Naive B cell (primary cell): Measurements from ENCODE around the gene UPF1. TPM values are rescaled to one million over a fixed set of nuclear protein-coding genes. Genes with fewer than 3 reads are reported as not detected.
A peak's percentile ranks its signal among the peaks of the same experiment; 100 is the strongest.

ENCODE experiments used
- ATAC-seq, 2 donors: fragments of 150-1000 bp; cut with Tn5 transposase; 2 replicates each; pipeline ENCODE4 v1.10.0; 2021; ENCODE audit warnings: low read depth in 2 of 2, mild to moderate bottlenecking in 2 of 2, moderate library complexity in 2 of 2
- DNase-seq: peaks from one replicate; pipeline ENCODE4 v3.0.0; 2022
- H3K27ac Mint-ChIP-seq, 6 donors: one replicate each; pipeline ENCODE4 v1.8.0; 2020 to 2022; ENCODE audit warnings: mild to moderate bottlenecking in 6 of 6, mixed read lengths in 6 of 6, moderate library complexity in 5 of 6, inconsistent platforms in 2 of 6
- H3K27me3 Mint-ChIP-seq, 3 donors: one replicate each; pipeline ENCODE4 v1.8.0; 2021 to 2022; ENCODE audit warnings: mixed read lengths in 3 of 3, mild to moderate bottlenecking in 1 of 3
- H3K36me3 Mint-ChIP-seq, 2 donors: one replicate each; pipeline ENCODE4 v1.8.0; 2020 to 2022; ENCODE audit warnings: mixed read lengths in 2 of 2, inconsistent platforms in 1 of 2, mild to moderate bottlenecking in 1 of 2
- H3K4me1 Mint-ChIP-seq, 3 donors: one replicate each; pipeline ENCODE4 v1.8.0; 2020 to 2022; ENCODE audit warnings: mixed read lengths in 3 of 3, inconsistent platforms in 1 of 3, mild to moderate bottlenecking in 1 of 3, moderate library complexity in 1 of 3
- H3K4me3 Mint-ChIP-seq, 8 donors: one replicate each; pipeline ENCODE4 v1.8.0; 2020 to 2022; ENCODE audit warnings: mild to moderate bottlenecking in 8 of 8, mixed read lengths in 8 of 8, moderate library complexity in 8 of 8, inconsistent platforms in 2 of 8
- H3K9me3 Mint-ChIP-seq, 7 donors: one replicate each; pipeline ENCODE4 v1.8.0; 2020 to 2022; ENCODE audit warnings: mixed read lengths in 7 of 7, mild to moderate bottlenecking in 5 of 7, inconsistent platforms in 2 of 7, moderate library complexity in 1 of 7
- polyA plus RNA-seq, 6 donors: library from polyadenylated mRNA; unstranded; fragments of 300-500 nt; fragmentation: Illumina TruSeq; gene quantifications; one replicate each; pipeline ENCODE4 v1.2.3, GENCODE V29; 2021; ENCODE audit warnings: low read depth in 6 of 6

Gene UPF1
- polyA plus RNA-seq, 6 donors from 2014 or later = 2.2 to 21.3 (median 10.0) TPM

DNA sequence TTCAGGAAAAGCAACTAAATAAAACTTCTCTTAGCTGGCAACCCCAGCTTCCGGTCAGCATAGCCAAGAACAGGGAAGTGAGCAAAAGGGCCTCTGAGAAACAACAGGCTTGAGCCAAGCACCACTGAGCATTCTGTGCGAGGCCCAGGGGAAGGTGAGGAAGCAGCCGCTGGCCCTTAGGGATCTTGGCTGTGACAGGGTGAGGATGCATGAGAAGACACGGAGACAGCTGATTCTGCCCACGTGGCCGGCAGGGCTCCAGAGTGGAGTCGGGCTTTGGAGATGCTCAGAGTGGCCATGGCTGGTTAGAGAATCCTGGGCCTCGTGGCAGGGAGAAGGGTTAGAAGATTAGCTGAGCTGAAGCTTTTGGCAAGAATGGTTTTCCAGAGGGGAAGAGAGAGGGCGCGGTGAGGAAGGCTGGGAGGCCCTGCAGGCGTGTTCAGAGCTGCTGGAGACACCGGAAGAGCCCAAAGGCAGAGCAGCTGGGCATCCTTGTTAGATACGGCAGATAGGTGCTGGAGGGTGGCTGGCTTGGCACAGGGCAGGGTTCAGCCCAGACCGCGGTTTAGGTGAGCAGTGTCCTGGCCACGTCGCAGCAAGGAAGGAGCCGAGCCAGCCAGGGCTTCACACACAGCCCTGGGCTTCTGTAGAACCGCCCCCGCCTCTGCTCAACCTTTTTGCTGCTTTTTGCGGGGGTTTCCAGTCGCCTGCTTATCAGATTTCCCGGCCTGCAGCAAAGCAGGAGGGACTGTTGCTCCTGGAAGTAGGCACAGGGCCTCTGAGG is 17.3 kb downstream of the UPF1 start:
- Mint-ChIP-seq H3K27me3 (no peaks in the 10 kb centered on the region), H3K4me3 (peak overlapping the region in 3 of 8 donors; percentile 48 to 62 (median 53)), H3K9me3 (no peaks in the 10 kb centered on the region), H3K36me3 (peaks cover 0 to 6% of the 10 kb centered on the region in 2 donors), H3K4me1 (peaks cover 38 to 57% (median 52%) of the 10 kb centered on the region in 3 donors), H3K27ac (peak overlapping the region in 4 of 6 donors; percentile 54 to 85 (median 75))
- peak in 1 of 2 donors; percentile 27 for ATAC-seq
- DNase-seq = no peak

DNA sequence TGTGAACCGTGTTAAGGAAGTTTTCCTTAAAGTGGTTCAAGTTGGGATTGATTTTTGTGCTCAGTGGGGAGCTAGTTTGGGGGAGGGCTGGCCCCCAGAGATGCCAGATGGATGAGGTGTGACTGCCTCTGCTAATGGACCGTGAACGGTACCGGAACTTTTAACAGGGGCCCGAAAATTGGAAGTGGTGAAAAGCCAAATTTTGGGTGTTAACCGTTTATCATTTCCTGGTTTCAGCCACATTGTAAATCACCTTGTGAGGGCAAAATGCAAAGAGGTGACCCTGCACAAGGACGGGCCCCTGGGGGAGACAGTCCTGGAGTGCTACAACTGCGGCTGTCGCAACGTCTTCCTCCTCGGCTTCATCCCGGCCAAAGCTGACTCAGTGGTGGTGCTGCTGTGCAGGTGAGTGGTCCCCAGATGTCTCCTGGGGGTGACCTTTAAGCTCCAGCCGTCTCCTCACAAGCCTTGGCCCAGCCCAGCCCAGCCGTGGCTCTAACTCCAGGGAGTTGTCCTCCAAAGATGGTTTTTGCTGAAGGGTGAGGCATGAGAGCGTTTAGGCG is 18.2 kb downstream of the UPF1 start:
- ATAC-seq (no peak), DNase-seq (no peak)
- Mint-ChIP-seq H3K4me1 (peaks cover 37 to 48% (median 46%) of the 10 kb centered on the region in 3 donors), H3K9me3 (no peaks in the 10 kb centered on the region), H3K27ac (peak overlapping the region in 4 of 6 donors; percentile 12 to 83 (median 75)), H3K4me3 (peak overlapping the region in 2 of 8 donors; percentile 48 to 62), H3K36me3 (peaks cover 0 to 6% of the 10 kb centered on the region in 2 donors), H3K27me3 (no peaks in the 10 kb centered on the region)

DNA sequence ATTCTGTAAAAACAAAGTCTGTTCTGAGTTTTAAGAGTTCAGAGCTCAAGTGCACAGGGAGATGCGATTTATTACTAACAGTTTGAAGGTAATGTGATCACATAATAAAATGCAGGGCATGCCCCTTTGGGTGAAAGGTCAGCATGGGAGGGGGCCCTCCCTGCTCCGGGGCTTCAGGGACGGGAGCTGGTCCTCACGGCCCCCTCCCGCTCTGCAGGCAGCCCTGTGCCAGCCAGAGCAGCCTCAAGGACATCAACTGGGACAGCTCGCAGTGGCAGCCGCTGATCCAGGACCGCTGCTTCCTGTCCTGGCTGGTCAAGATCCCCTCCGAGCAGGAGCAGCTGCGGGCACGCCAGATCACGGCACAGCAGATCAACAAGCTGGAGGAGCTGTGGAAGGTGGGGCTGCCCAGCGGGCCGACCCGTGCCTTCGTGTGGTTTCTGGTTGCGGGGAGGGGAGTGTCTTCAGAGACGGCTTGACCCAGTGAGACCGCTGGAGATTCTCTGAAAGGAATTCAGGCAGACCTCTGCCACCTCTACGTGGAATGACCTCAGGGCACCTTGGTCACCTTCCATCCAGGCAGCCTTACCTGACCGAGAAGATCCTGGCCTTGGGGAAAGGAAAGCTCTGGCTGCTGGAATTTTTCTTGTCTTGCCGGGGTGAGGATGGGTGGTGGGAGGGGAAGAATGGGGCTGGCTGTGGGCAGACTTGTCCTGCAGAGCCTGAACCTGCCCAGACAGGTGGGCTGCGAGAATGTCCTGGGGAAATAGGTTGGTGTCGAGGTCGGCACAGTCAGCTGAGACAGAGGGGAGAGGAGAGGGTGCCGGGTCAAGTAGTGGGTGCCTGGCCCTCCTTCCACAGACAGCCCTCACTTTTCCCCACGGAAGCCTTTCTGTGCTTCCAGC is 19.0 kb downstream of the UPF1 start:
- Mint-ChIP-seq H3K36me3 (peaks cover 0 to 10% of the 10 kb centered on the region in 2 donors), H3K27me3 (no peaks in the 10 kb centered on the region), H3K4me3 (no peak overlapping the region), H3K4me1 (peaks cover 32 to 40% (median 39%) of the 10 kb centered on the region in 3 donors), H3K27ac (peak overlapping the region in 2 of 6 donors; percentile 30 to 81), H3K9me3 (no peaks in the 10 kb centered on the region)
- no peak for DNase-seq
- ATAC-seq = no peak

DNA sequence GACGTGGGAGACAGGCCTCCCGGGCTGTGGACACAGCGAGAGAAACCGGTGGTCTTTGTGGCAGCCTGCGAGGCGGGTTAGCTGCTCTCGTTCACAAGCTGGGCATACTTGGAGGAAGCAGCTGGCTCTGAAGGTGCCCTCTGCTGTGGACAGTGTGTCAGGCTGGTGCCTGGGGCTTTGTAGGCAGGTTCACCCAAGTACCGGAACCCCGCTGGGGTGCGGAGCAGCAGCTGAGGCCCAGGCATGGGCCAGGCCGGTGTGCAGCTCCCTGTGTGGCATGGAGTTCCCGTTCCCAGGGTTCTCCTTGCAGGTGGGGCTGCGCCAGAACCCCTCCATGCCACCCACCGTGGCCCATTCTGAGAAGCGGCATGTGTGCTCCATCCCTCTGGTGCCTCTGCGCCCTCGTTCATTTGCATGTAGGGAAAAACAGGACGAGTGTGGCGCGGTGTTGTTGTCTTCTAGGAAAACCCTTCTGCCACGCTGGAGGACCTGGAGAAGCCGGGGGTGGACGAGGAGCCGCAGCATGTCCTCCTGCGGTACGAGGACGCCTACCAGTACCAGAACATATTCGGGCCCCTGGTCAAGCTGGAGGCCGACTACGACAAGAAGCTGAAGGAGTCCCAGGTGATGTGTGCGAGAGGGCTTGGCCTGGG is 20.0 kb downstream of the UPF1 start:
- no peak overlapping the region for H3K4me3 Mint-ChIP-seq
- ATAC-seq (no peak), DNase-seq (no peak)
- H3K4me1 Mint-ChIP-seq = peaks cover 26 to 31% (median 29%) of the 10 kb centered on the region in 3 donors
- no peak overlapping the region for H3K27ac Mint-ChIP-seq
- H3K36me3 Mint-ChIP-seq = peaks cover 0 to 10% of the 10 kb centered on the region in 2 donors
- H3K27me3 Mint-ChIP-seq = no peaks in the 10 kb centered on the region
- no peaks in the 10 kb centered on the region for H3K9me3 Mint-ChIP-seq

DNA sequence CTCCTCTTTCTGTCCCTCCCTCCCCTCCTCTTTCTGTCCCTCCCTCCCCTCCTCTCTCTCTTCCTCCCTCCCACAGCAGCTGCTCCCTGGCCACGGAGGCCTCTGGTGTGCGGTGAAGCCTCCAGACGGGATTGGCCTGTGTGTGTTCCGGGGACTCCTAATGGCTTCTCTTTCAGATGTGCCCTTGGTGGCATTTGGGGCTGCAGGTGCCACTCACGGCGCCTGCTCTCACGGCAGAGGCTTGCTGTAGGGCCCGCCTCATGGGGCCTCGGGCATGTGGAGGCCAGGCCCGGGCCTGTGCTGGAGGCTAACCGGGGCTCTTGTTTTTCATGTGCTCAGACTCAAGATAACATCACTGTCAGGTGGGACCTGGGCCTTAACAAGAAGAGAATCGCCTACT is 20.9 kb downstream of the UPF1 start:
- peaks cover 0 to 10% of the 10 kb centered on the region in 2 donors for H3K36me3 Mint-ChIP-seq
- H3K9me3 Mint-ChIP-seq = no peaks in the 10 kb centered on the region
- no peaks in the 10 kb centered on the region for H3K27me3 Mint-ChIP-seq
- ATAC-seq (no peak), DNase-seq (no peak)
- H3K27ac Mint-ChIP-seq = no peak overlapping the region
- peaks cover 18 to 23% (median 21%) of the 10 kb centered on the region in 3 donors for H3K4me1 Mint-ChIP-seq
- no peak overlapping the region for H3K4me3 Mint-ChIP-seq

DNA sequence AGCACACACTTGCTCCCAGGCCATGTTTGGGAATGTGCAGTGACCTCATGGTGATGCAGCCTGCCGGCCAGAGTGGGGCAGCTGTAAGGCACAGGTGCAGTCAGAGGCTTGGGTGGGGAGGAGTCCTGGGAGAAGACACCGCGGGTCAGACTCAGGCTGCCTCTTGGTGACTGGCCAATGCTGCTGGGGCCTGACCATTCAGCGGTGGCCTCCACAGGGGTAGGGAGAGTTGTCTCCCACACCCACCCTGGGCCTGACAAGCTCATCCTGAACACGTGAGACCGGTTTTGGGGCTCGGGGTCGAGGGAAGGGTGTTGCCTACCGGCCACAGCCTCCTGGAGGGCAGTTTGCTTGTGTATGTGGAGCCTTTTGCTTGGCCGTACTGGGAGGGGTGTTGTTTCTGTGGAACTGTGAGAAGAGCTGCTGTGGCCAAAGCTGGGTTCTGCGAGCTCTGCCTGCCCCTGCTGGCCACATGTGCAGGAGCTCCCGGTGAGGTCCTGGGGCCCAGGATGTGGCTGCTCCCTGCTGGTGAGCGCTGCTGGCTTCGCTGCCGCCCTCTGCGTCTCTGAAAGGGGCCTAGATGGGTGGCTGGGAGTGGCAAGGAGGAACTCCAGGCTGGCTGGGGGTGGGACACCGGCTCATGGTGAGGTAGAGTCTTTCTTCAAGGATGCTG is 22.1 kb downstream of the UPF1 start:
- peak overlapping the region in 3 of 6 donors; percentile 16 to 85 (median 59) for H3K27ac Mint-ChIP-seq
- DNase-seq (no peak), ATAC-seq (no peak)
- peaks cover 0 to 19% of the 10 kb centered on the region in 2 donors for H3K36me3 Mint-ChIP-seq
- peaks cover 12 to 14% (median 13%) of the 10 kb centered on the region in 3 donors for H3K4me1 Mint-ChIP-seq
- no peak overlapping the region for H3K4me3 Mint-ChIP-seq
- H3K27me3 Mint-ChIP-seq = no peaks in the 10 kb centered on the region
- H3K9me3 Mint-ChIP-seq = no peaks in the 10 kb centered on the region

DNA sequence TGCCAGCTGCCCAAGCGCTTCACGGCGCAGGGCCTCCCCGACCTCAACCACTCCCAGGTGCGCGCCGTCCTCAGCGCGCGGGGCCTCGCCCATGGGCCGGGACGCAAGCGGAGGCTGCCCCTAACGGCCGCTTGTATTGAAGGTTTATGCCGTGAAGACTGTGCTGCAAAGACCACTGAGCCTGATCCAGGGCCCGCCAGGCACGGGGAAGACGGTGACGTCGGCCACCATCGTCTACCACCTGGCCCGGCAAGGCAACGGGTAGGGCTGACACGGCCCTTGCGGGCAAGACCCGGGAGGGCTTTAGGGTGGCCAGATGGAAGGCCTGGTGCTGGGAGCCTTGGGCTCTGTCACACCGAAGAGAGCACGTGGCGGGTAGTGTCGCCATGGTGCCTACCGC is 23.2 kb downstream of the UPF1 start:
- H3K27ac Mint-ChIP-seq = no peak overlapping the region
- H3K4me1 Mint-ChIP-seq = peaks cover 4% of the 10 kb centered on the region in 3 donors
- H3K36me3 Mint-ChIP-seq = peaks cover 0 to 19% of the 10 kb centered on the region in 2 donors
- no peaks in the 10 kb centered on the region for H3K9me3 Mint-ChIP-seq
- ATAC-seq = no peak
- H3K4me3 Mint-ChIP-seq = no peak overlapping the region
- no peaks in the 10 kb centered on the region for H3K27me3 Mint-ChIP-seq
- no peak for DNase-seq

DNA sequence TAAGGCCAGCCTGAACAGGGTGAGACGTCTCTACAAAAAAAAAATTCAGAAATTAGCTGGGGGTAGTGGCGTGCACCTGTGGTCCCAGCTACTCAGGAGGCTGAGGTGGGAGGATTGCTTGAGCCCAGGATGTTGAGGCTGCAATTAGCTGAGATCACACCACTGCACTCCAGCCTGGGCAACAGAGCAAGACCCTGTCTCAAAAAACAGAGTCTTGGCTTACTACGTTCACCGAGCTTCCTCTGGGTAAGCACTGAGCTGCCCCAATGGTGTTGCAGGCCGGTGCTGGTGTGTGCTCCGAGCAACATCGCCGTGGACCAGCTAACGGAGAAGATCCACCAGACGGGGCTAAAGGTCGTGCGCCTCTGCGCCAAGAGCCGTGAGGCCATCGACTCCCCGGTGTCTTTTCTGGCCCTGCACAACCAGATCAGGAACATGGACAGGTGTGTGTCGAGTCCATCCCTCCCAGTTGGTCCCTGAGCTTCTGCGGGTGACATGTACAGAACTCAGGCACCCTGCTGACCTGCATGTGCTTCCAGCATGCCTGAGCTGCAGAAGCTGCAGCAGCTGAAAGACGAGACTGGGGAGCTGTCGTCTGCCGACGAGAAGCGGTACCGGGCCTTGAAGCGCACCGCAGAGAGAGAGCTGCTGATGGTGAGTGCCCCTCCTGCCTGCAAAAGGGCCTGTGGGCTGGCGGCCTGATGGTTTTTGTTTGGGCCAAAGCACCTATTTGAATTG is 24.1 kb downstream of the UPF1 start:
- H3K4me3 Mint-ChIP-seq = no peak overlapping the region
- H3K27ac Mint-ChIP-seq = no peak overlapping the region
- peaks cover 0 to 19% of the 10 kb centered on the region in 2 donors for H3K36me3 Mint-ChIP-seq
- no peaks in the 10 kb centered on the region for H3K9me3 Mint-ChIP-seq
- H3K4me1 Mint-ChIP-seq = peaks cover 0 to 4% (median 0%) of the 10 kb centered on the region in 3 donors
- H3K27me3 Mint-ChIP-seq = no peaks in the 10 kb centered on the region
- no peak for ATAC-seq
- DNase-seq = no peak

DNA sequence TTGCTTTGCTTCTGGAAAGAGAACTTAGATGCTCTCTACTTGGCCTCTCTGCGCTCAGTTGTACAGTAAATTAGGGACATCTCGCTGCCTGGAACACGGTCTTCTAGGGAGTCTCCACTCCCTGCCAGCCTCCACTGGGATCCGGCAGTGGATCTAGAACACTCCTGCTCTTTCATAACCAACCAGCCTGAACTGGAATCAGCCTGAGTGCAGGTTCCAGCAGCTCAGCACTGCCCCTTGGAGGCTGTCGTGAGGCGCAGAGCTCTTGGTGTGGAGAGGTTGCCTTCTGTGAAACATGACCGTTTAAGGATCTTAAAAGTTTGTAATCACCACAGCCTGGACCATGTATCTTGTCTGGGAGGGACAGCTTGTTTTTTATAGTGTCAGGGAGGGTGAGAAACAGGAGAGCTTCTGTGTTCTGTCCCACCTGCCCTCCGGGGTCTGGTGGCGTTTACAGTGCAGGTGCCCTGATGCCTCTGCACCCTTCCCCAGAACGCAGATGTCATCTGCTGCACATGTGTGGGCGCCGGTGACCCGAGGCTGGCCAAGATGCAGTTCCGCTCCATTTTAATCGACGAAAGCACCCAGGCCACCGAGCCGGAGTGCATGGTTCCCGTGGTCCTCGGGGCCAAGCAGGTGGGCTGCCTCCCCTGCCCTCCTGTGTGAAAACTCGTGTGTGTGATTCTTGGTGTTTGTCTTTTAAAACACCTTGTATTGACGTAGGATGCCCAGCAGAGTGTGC is 24.8 kb downstream of the UPF1 start:
- H3K27ac Mint-ChIP-seq = peak overlapping the region in 1 of 6 donors; percentile 18
- peaks cover 0 to 19% of the 10 kb centered on the region in 2 donors for H3K36me3 Mint-ChIP-seq

DNA sequence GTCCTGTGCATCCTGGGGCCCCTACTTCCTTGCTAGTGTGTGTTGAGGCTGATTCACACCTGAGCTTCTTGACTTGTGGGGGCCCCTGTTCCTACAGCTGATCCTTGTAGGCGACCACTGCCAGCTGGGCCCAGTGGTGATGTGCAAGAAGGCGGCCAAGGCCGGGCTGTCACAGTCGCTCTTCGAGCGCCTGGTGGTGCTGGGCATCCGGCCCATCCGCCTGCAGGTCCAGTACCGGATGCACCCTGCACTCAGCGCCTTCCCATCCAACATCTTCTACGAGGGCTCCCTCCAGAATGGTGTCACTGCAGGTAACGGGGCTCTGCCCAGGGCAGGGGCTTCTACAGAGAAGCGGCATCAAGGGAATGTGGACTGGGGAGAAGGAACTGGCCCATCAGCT is 25.5 kb downstream of the UPF1 start:
- no peaks in the 10 kb centered on the region for H3K9me3 Mint-ChIP-seq
- no peaks in the 10 kb centered on the region for H3K27me3 Mint-ChIP-seq
- no peak overlapping the region for H3K27ac Mint-ChIP-seq
- peaks cover 0 to 23% of the 10 kb centered on the region in 2 donors for H3K36me3 Mint-ChIP-seq
- DNase-seq (no peak), ATAC-seq (no peak)
- H3K4me1 Mint-ChIP-seq = peaks cover 0 to 11% (median under 1%) of the 10 kb centered on the region in 3 donors
- no peak overlapping the region for H3K4me3 Mint-ChIP-seq

More for the DNA sequence above, 24.8 kb downstream of the UPF1 start:
- no peak for ATAC-seq
- peaks cover 0 to 11% (median 0%) of the 10 kb centered on the region in 3 donors for H3K4me1 Mint-ChIP-seq
- H3K4me3 Mint-ChIP-seq = peak overlapping the region in 1 of 8 donors; percentile 35
- H3K9me3 Mint-ChIP-seq = no peaks in the 10 kb centered on the region
- DNase-seq = no peak
- H3K27me3 Mint-ChIP-seq = no peaks in the 10 kb centered on the region

DNA sequence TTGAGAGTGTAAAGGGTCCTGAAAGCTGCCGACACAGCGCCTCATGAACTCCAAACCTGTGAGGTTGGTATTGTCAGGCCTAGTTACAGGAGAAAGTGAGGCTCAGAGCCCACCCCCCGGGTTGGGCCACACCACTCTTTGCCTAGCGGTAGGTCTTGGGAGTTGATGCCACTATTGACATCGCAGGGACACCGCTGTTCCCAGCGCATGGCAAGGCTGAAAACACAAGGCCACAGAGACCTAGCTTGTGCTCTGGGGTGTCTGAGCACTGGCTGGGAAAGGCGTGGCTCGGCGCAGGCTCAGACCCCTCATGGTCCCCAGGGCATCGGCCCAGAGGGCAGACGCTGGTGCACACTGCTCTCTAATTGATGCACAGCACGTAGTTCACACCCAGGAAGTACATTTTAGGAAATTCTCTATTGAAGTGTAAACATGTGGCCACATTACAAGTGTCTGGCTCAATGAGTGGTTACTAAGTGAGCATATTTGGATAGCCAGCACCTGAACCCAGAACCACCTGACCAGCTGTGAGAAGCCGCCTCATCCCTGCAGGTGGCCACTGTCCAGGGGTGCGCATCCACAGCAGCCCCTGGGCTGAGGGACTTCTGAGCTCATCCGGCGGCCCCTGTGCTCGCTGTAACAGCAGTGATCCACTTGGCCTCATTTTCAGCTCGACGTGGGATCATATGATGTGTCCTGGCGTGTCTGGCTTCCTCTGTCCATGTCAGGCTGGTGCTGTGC is 27.3 kb downstream of the UPF1 start:
- Mint-ChIP-seq H3K4me3 (no peak overlapping the region), H3K27me3 (no peaks in the 10 kb centered on the region), H3K9me3 (no peaks in the 10 kb centered on the region), H3K27ac (no peak overlapping the region), H3K4me1 (peaks cover 0 to 6% (median 3%) of the 10 kb centered on the region in 3 donors), H3K36me3 (peaks cover 0 to 19% of the 10 kb centered on the region in 2 donors)
- ATAC-seq = no peak
- no peak for DNase-seq
